Endothelial cell (in vitro differentiated cells): Measurements from ENCODE around the gene NFATC1. TPM values are rescaled to one million over a fixed set of nuclear protein-coding genes. Genes with fewer than 3 reads are reported as not detected.
A peak's percentile ranks its signal among the peaks of the same experiment; 100 is the strongest.

ENCODE experiments used
- DNase-seq: peaks from one replicate; pipeline ENCODE4 v3.0.0; 2021; ENCODE audit warnings: low spot score
- H3K27ac Mint-ChIP-seq: one replicate; pipeline ENCODE4 v1.8.0; 2021; ENCODE audit warnings: mixed read lengths, inconsistent platforms; ENCODE audit not compliant: unreplicated experiment
- H3K27me3 Mint-ChIP-seq: one replicate; pipeline ENCODE4 v1.8.0; 2021; ENCODE audit warnings: mild to moderate bottlenecking, moderate library complexity, mixed read lengths, inconsistent platforms; ENCODE audit not compliant: unreplicated experiment
- H3K36me3 Mint-ChIP-seq: one replicate; pipeline ENCODE4 v1.8.0; 2021; ENCODE audit warnings: mild to moderate bottlenecking, low read depth, mixed read lengths, inconsistent platforms; ENCODE audit not compliant: unreplicated experiment
- H3K4me1 Mint-ChIP-seq: one replicate; pipeline ENCODE4 v1.8.0; 2021; ENCODE audit warnings: mild to moderate bottlenecking, mixed read lengths, inconsistent platforms; ENCODE audit not compliant: unreplicated experiment
- H3K4me3 Mint-ChIP-seq: one replicate; pipeline ENCODE4 v1.8.0; 2021; ENCODE audit warnings: mild to moderate bottlenecking, mixed read lengths, inconsistent platforms; ENCODE audit not compliant: unreplicated experiment
- H3K9me3 Mint-ChIP-seq: one replicate; pipeline ENCODE4 v1.8.0; 2021; ENCODE audit warnings: mixed read lengths, inconsistent platforms; ENCODE audit not compliant: unreplicated experiment
- total RNA-seq: library from RNA; stranded (reverse); fragmentation: NEBNext Ultra II Directional; extraction: Animal tissue kit (Norgen Biotek cat#: 25700); gene quantifications from one replicate; pipeline ENCODE4 v1.2.1, GENCODE V29; 2021; ENCODE audit not compliant: unreplicated experiment
- TF ChIP-seq, protein P1 (sequence below): fragments of 200-600 bp; sonication (generic); IDR thresholded peaks from one replicate; pipeline ENCODE4 v1.5.0; 2021; ENCODE audit warnings: antibody characterized with exemption; ENCODE audit not compliant: unreplicated experiment

Gene NFATC1
- total RNA-seq, 1 donor from 2014 or later = 40.6 TPM

DNA sequence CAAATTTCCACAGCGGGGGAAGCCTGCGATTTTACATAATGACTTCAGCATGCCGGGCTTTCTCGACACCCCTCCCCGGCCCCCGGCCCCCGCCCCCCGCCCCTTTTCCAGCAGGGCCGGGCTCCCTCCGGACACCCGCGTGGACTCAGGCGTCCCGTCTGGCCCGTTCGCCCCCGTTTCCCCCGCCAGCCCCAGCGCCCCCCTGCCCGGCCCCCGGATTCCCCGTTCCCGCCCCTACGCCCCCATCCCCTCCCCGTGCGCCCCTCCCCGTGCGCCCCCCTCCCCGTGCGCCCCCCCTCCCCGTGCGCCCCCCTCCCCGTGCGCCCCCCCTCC, 456 bp upstream of the NFATC1 start:
- DNase-seq = peak; percentile 29
- TF ChIP-seq, protein P1, sequence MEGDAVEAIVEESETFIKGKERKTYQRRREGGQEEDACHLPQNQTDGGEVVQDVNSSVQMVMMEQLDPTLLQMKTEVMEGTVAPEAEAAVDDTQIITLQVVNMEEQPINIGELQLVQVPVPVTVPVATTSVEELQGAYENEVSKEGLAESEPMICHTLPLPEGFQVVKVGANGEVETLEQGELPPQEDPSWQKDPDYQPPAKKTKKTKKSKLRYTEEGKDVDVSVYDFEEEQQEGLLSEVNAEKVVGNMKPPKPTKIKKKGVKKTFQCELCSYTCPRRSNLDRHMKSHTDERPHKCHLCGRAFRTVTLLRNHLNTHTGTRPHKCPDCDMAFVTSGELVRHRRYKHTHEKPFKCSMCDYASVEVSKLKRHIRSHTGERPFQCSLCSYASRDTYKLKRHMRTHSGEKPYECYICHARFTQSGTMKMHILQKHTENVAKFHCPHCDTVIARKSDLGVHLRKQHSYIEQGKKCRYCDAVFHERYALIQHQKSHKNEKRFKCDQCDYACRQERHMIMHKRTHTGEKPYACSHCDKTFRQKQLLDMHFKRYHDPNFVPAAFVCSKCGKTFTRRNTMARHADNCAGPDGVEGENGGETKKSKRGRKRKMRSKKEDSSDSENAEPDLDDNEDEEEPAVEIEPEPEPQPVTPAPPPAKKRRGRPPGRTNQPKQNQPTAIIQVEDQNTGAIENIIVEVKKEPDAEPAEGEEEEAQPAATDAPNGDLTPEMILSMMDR = no peak
- peaks cover 40% of the 10 kb centered on the region for H3K27me3 Mint-ChIP-seq

DNA sequence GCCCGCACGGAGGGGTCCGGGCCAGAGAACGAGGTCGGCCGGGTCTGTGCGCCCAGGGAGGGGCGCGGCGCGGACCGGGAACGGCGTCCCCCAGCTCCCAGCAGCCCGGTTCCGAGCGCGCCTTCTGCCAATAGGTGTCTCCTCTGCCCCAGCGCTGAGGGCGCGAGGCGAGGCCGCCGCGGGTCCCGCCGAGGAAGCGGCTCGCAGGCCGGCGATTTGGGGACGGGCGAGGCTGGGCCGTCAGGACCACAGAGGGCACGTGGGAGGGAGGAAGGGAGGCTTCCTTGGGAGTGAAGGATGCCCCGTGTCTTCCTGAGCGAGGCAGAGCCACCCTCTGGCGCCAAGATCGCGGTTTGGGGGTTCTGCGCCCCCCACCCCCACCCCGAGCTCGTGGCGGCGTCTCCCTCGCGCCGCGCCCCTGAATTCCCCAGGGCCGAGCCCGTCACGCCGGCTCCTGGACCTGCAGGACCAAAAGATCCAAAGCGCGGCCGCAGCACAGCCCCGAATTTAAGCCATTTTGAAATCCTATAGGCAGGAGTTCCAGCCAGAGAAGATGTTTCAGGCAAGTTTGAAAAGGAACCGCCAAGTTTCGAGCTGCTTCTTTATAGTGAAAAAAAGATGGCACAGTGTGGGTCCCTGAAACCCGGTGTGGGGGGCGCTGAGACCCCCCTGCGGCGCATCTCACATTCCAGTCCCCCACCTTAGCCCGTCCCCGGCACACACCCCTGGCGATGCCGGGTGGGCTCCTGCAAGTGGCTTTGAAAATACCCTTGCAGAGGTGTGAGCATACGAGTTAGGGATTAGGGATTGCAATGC, 909 bp downstream of the NFATC1 start:
- DNase-seq = peak; percentile 57
- TF ChIP-seq, protein P1 = no peak
- Mint-ChIP-seq H3K4me1 (peaks cover 15% of the 10 kb centered on the region), H3K4me3 (peak overlapping the region; percentile 82), H3K27me3 (peaks cover 34% of the 10 kb centered on the region), H3K9me3 (no peaks in the 10 kb centered on the region), H3K27ac (no peak overlapping the region), H3K36me3 (peaks cover 13% of the 10 kb centered on the region)

More for the DNA sequence above, 456 bp upstream of the NFATC1 start:
- Mint-ChIP-seq H3K36me3 (peaks cover 13% of the 10 kb centered on the region), H3K9me3 (no peaks in the 10 kb centered on the region), H3K4me3 (peak overlapping the region; percentile 87), H3K27ac (no peak overlapping the region), H3K4me1 (peaks cover 15% of the 10 kb centered on the region)

DNA sequence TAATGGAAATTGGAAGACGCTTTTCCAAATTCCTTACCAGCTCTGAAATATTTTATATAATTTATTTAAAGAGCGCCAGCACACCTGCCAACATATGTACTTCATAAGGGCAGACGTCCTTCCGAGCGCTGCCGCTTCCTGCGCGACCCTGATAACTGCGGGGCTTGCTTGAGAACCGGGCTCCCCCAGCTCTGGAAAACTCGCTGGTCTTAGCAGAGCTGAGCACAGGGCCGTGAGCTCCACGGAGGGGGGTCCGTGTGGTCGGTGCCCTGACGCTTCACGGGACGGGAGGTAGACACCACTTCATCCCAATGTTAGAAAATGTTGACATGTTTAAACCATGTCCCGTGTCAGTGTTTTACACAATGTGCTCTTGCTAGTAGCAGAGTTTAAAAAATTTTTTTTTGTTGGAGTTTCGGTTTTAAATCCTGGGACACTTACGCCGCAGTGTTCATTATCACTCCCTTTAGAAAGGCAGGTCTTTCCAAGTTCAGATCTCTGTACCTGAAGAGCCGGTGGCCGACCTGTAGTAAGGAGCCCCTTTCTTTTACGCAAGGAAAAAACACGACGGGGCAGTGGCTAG, 1.6 kb downstream of the NFATC1 start:
- H3K4me1 Mint-ChIP-seq = peaks cover 11% of the 10 kb centered on the region
- no peak for DNase-seq
- TF ChIP-seq, protein P1 = no peak
- H3K27me3 Mint-ChIP-seq = peaks cover 28% of the 10 kb centered on the region
- H3K36me3 Mint-ChIP-seq = peaks cover 13% of the 10 kb centered on the region
- H3K4me3 Mint-ChIP-seq = peak overlapping the region; percentile 79
- H3K27ac Mint-ChIP-seq = no peak overlapping the region
- no peaks in the 10 kb centered on the region for H3K9me3 Mint-ChIP-seq

DNA sequence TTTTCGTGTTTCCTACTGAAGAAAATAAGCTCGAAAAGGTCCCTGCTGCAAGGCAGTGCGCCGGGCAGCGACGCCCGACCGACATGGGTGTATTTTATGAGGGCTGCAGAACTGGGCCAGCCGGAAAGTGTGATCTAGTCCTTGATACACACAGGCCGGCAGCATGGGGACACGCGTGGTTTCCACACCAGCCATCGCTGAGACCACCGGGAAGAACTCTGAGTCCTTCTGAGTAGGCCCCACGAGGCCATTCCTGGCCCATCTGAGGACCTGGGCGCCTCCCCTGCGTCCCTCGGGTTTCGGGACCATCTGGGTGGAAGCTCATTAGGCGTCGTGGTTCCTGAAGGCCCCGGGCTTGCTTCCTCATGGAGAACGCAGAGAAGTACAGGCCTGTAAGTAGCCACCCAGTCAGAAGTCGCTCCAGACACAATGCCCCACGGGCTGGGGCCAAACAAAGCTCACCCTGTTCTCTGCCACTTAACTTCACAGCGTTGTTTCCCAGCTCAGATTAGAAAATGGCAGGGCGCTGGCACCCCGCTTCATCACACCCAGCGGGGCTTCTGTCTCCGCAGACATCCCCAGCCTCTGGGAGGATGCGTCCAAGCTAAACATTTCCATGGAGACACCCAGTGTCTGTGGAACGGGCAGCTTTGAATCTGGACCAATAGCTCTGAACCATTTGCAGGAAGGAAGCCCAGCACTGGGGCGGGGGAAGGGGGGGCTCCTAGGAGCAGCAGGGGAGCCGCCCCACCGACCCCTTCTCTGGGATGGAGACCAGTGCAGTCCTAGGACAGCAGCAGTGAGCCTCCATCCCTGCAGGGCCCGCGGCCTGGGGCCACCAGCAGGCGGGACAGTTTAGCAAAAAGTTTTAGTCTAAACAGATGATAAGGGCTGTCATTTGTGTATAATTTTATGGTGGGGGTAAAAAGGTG, 2.4 kb downstream of the NFATC1 start:
- Mint-ChIP-seq H3K36me3 (peaks cover 13% of the 10 kb centered on the region), H3K27ac (no peak overlapping the region), H3K9me3 (no peaks in the 10 kb centered on the region), H3K4me1 (peaks cover 12% of the 10 kb centered on the region), H3K27me3 (peaks cover 26% of the 10 kb centered on the region), H3K4me3 (peak overlapping the region; percentile 92)
- no peak for DNase-seq
- TF ChIP-seq, protein P1 = no peak
